Activated naive CD8-positive, alpha-beta T cell treated with anti-CD3 and anti-CD28 coated beads, Interleukin-2, amount 10 ng/mL, durations not matched to agents 7 days and 5 days (primary cell): ENCODE measurements around the gene PRICKLE2. TPM values are rescaled to one million over a fixed set of nuclear protein-coding genes. Genes with fewer than 3 reads are reported as not detected.

ENCODE experiments used
- ATAC-seq: fragments of 150-1000 bp; cut with Tn5 transposase; one replicate; pipeline ENCODE4 v1.10.0; 2021; ENCODE audit warnings: low read depth, moderate library complexity
- POLR2A ChIA-PET: fragments of 350-600 bp; sonication (Branson Sonifier 250); formaldehyde crosslinking; loops from one replicate; lab custom pipeline; 2021; ENCODE audit warnings: antibody characterized with exemption; lab: Charles Lee
- DNase-seq: peaks from one replicate; pipeline ENCODE4 v3.0.0; 2021
- H3K27ac Mint-ChIP-seq: one replicate; pipeline ENCODE4 v1.8.0; 2022; ENCODE audit warnings: mild to moderate bottlenecking, mixed read lengths
- H3K27me3 Mint-ChIP-seq: one replicate; pipeline ENCODE4 v1.8.0; 2022; ENCODE audit warnings: mild to moderate bottlenecking, moderate library complexity, mixed read lengths
- H3K36me3 Mint-ChIP-seq: one replicate; pipeline ENCODE4 v1.8.0; 2021; ENCODE audit warnings: mild to moderate bottlenecking, mixed read lengths
- H3K4me1 Mint-ChIP-seq: one replicate; pipeline ENCODE4 v1.8.0; 2021; ENCODE audit warnings: mixed read lengths
- H3K4me3 Mint-ChIP-seq: one replicate; pipeline ENCODE4 v1.8.0; 2022; ENCODE audit warnings: mild to moderate bottlenecking, moderate library complexity, mixed read lengths
- H3K9me3 Mint-ChIP-seq: one replicate; pipeline ENCODE4 v1.8.0; 2021; ENCODE audit warnings: mixed read lengths
- total RNA-seq, 2 experiments: library from RNA; stranded (reverse); gene quantifications; one replicate each; pipeline ENCODE4 v1.2.3, GENCODE V29; 2021

Gene PRICKLE2
- not detected for total RNA-seq

- DNase-seq: no peak
- POLR2A ChIA-PET: no interaction called here
- no peak for ATAC-seq
These were observed at the start of gene PRICKLE2 for GRCh38 chr3:64224826-64225610. Gene PRICKLE2, minus strand, starts transcription at chr3:64225466. Its CDS starts 26,539 bp downstream, at chr3:64198927.

DNA sequence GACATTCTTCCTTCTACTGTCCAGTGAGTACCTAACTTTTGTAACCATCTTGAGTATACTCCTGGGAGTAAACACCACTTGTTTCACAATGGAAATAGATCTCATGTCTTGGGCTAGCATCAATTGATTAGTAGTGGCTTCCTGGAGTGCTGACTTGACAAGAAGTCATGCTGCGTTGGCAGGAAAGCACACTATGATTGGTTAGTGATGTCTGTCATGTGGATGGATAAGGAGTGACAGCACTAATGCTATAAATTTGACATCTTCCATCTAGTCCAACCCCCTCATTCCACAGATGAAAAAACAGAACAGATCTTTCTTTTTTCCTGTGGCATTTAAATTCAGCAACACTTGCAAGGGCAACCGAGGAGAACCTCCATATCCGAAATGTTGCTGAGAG lies 47.6 kb upstream of the PRICKLE2 start:
- Mint-ChIP-seq H3K27ac (no peak overlapping the region), H3K4me1 (no peaks in the 10 kb centered on the region), H3K9me3 (no peaks in the 10 kb centered on the region), H3K36me3 (no peaks in the 10 kb centered on the region), H3K27me3 (peaks cover 19% of the 10 kb centered on the region), H3K4me3 (no peak overlapping the region)
- DNase-seq: no peak
- no peak for ATAC-seq
- POLR2A ChIA-PET: no interaction called here

More at GRCh38 chr3:64224826-64225610, at the start of gene PRICKLE2:
- H3K4me3 Mint-ChIP-seq: no peak within 1 kb of the TSS
- H3K27ac Mint-ChIP-seq: no peak within 1 kb of the TSS
- no peaks in the 10 kb centered on the region for H3K4me1 Mint-ChIP-seq
- H3K9me3 Mint-ChIP-seq: no peaks in the 10 kb centered on the region
- H3K36me3 Mint-ChIP-seq: no peaks in the 10 kb centered on the region
- peaks cover 5% of the 10 kb centered on the region for H3K27me3 Mint-ChIP-seq

GRCh38 chr3:64272271-64272670 lies 47.0 kb upstream of the PRICKLE2 start:
- DNase-seq (no peak), ATAC-seq (no peak)
- Mint-ChIP-seq H3K4me3 (no peak overlapping the region), H3K4me1 (no peaks in the 10 kb centered on the region), H3K27ac (no peak overlapping the region), H3K36me3 (no peaks in the 10 kb centered on the region), H3K27me3 (peaks cover 21% of the 10 kb centered on the region), H3K9me3 (no peaks in the 10 kb centered on the region)
- POLR2A ChIA-PET: no interaction called here

DNA sequence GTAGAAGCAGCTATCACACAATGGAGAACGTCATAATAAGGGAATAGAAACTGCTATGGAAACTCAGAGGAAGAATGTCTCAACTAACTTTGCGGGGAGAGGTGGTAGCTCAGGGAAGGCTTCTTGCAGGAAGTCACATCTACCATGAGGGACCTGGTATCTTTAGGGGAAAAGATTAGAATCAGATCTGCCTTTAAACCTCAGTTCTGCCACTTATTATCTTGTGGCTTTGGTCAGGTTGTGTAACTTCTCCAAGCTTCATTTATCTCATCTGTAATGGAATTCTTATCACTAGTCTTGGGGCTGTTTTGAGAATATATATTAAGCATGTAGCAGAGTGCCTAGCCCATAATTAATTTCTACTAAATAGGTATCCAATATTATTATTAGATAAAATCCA lies 46.4 kb upstream of the PRICKLE2 start:
- Mint-ChIP-seq H3K36me3 (no peaks in the 10 kb centered on the region), H3K9me3 (no peaks in the 10 kb centered on the region), H3K4me3 (no peak overlapping the region), H3K27ac (no peak overlapping the region), H3K27me3 (peaks cover 27% of the 10 kb centered on the region), H3K4me1 (no peaks in the 10 kb centered on the region)
- DNase-seq: no peak
- POLR2A ChIA-PET: no interaction called here
- ATAC-seq: no peak

DNA sequence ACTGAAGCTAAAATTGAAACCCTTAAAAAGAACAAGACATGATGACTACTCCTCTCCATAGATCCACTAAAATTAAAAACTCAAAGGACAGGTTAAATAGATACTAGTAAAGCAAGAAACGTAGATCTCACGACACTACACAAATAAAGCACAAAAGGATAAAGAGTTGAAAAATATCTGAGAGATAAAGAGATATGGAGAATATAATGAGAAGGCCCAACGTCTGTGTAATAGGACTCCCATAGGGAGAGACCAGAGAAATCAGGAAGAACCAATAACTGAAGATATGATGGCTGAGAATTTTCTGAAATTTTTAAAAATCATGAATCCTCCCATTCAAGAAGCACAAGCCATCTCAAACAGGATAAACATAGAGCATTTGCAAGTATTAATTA lies 45.6 kb upstream of the PRICKLE2 start:
- H3K9me3 Mint-ChIP-seq: no peaks in the 10 kb centered on the region
- H3K36me3 Mint-ChIP-seq: no peaks in the 10 kb centered on the region
- no peak for DNase-seq
- H3K4me3 Mint-ChIP-seq: no peak overlapping the region
- no peak overlapping the region for H3K27ac Mint-ChIP-seq
- no peak for ATAC-seq
- no peaks in the 10 kb centered on the region for H3K4me1 Mint-ChIP-seq
- H3K27me3 Mint-ChIP-seq: peaks cover 30% of the 10 kb centered on the region
- POLR2A ChIA-PET: no interaction called here

DNA sequence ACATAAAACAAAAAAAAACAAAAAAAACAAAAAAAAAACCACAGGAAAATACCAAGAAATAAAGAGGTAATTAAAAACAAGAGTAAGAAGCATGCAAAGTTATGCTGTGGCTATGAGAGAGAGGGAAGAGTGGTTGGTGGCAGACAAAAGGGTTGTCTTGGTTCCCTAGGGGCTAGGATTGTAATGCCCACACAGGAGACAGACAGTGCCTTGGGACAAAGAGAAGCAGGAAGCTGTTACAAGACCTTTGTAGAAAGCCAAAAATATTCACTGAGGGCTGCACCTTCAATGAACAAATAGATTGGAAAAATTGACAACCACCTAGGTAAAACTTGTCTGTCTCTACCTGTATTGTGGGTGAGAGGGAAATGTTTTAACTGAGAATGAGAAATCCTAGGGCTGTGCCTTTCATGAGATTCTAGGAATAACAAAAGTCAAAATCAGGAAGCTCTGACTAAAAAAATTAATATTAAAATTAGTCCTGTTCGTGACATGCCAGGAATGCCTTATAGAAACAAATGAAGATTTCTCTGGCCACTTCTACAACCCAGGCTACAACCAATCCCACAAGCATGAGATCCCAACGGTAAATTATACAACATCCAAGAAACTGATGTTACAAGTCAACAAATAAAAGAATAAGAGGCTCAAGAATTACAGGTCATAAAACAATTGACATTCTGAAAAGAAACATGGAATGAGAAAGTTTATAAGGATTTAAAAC lies 45.0 kb upstream of the PRICKLE2 start:
- Mint-ChIP-seq H3K27ac (no peak overlapping the region), H3K4me3 (no peak overlapping the region), H3K4me1 (no peaks in the 10 kb centered on the region), H3K36me3 (no peaks in the 10 kb centered on the region), H3K27me3 (peaks cover 30% of the 10 kb centered on the region), H3K9me3 (no peaks in the 10 kb centered on the region)
- ATAC-seq (no peak), DNase-seq (no peak)
- POLR2A ChIA-PET: no interaction called here

DNA sequence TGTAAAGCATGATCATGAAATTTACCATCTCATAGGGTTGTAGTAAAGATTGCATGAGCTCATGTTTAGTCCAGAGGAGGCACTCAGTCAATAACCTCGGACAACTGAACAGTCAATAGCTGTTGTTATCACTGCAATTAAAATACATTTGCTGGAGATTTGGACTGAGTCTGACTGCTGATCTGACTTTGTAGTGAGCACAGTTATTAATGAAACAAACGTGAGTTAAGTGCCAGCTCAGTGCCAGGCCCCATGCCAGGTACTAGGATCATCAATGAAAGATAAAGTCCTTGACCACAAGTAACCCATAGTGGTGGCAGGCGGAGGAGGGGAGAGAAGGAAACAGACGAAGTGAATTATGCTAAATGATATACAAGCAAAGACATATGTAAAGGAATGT lies 43.7 kb upstream of the PRICKLE2 start:
- no peak overlapping the region for H3K27ac Mint-ChIP-seq
- H3K4me1 Mint-ChIP-seq: no peaks in the 10 kb centered on the region
- POLR2A ChIA-PET: no interaction called here
- DNase-seq (no peak), ATAC-seq (no peak)
- H3K27me3 Mint-ChIP-seq: peaks cover 26% of the 10 kb centered on the region
- no peaks in the 10 kb centered on the region for H3K9me3 Mint-ChIP-seq
- no peak overlapping the region for H3K4me3 Mint-ChIP-seq
- H3K36me3 Mint-ChIP-seq: no peaks in the 10 kb centered on the region

- no peak for DNase-seq
- Mint-ChIP-seq H3K36me3 (no peaks in the 10 kb centered on the region), H3K27me3 (peaks cover 22% of the 10 kb centered on the region), H3K27ac (no peak overlapping the region), H3K4me1 (no peaks in the 10 kb centered on the region), H3K4me3 (no peak overlapping the region), H3K9me3 (no peaks in the 10 kb centered on the region)
- no peak for ATAC-seq
- POLR2A ChIA-PET: no interaction called here
These were observed 42.7 kb upstream of the PRICKLE2 start for GRCh38 chr3:64267721-64268604.

- Mint-ChIP-seq H3K27ac (no peak overlapping the region), H3K4me3 (no peak overlapping the region), H3K36me3 (no peaks in the 10 kb centered on the region), H3K27me3 (peaks cover 22% of the 10 kb centered on the region), H3K9me3 (no peaks in the 10 kb centered on the region), H3K4me1 (no peaks in the 10 kb centered on the region)
- ATAC-seq: no peak
- POLR2A ChIA-PET: no interaction called here
- DNase-seq: no peak
These were observed 41.7 kb upstream of the PRICKLE2 start for GRCh38 chr3:64266983-64267382.

- POLR2A ChIA-PET: no interaction called here
- Mint-ChIP-seq H3K9me3 (no peaks in the 10 kb centered on the region), H3K27me3 (peaks cover 24% of the 10 kb centered on the region), H3K4me3 (no peak overlapping the region), H3K27ac (no peak overlapping the region), H3K4me1 (no peaks in the 10 kb centered on the region), H3K36me3 (no peaks in the 10 kb centered on the region)
- DNase-seq (no peak), ATAC-seq (no peak)
These were observed 41.0 kb upstream of the PRICKLE2 start for GRCh38 chr3:64266065-64266931.

- Mint-ChIP-seq H3K36me3 (no peaks in the 10 kb centered on the region), H3K9me3 (no peaks in the 10 kb centered on the region), H3K4me1 (no peaks in the 10 kb centered on the region), H3K27me3 (peaks cover 24% of the 10 kb centered on the region), H3K4me3 (no peak overlapping the region), H3K27ac (no peak overlapping the region)
- ATAC-seq (no peak), DNase-seq (no peak)
- POLR2A ChIA-PET: no interaction called here
These were observed 40.4 kb upstream of the PRICKLE2 start for GRCh38 chr3:64265646-64266045.

DNA sequence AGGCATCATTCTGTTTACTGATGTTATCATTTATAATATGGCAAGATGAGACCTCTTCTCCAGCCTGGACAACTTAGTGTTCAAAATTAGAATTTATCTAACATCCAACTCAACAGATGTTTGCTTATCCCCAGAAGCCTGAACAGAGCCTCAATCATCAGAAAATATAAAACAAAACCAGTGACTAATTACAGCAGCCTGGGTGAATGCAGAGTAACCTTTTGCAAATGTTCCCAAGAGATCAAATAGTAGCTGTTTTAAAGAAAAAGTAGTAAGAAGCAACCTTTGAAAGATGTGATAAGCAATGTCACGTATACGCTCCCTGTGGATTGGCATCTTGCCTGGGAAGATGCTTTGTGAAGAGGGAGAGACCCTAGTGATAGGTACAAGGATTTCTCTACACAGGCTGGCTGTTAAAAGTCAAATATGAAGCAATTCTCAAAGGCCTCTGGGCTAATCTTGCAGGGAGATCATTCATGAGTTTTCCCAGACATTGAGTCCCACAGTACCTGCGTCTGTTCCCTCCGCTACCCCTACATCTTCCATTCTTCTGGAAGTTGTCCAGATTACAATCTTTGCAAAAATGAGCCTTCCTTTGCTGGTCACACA lies 39.3 kb upstream of the PRICKLE2 start:
- ATAC-seq: no peak

More for the DNA sequence above, 39.3 kb upstream of the PRICKLE2 start:
- Mint-ChIP-seq H3K4me3 (no peak overlapping the region), H3K9me3 (no peaks in the 10 kb centered on the region), H3K27me3 (peaks cover 21% of the 10 kb centered on the region), H3K4me1 (no peaks in the 10 kb centered on the region), H3K27ac (no peak overlapping the region), H3K36me3 (no peaks in the 10 kb centered on the region)
- POLR2A ChIA-PET: interaction anchor here (0.7 kb wide), 1 partner anchor 123 kb away, joined by 3 read pairs; no protein-coding TSS in a partner anchor
- DNase-seq: no peak
